OCI-LY3 (cell line): ENCODE results near the gene CEP250.
"Not testable (repeated sequence)": the region's sequence is repeated elsewhere in the genome, so short reads cannot be mapped to it uniquely, and the experiment has no call there.

Source experiments
- H2AFZ ChIP-seq: fragments of 200-600, 300-600 bp; shearing (Covaris generic); 2 replicates; pipeline ENCODE4 v1.6.0; 2014; ENCODE audit warnings: antibody characterized with exemption, low read depth, low read length
- H3K27ac ChIP-seq: fragments of 200-600, 300-600 bp; sonication (generic); 2 replicates; pipeline ENCODE4 v1.5.1; 2014; ENCODE audit warnings: mild to moderate bottlenecking, low read length, moderate library complexity, mixed read lengths
- H3K27me3 ChIP-seq: fragments of 200-600, 300-600 bp; sonication (generic); 2 replicates; pipeline ENCODE4 v1.6.1; 2014; ENCODE audit warnings: low read depth, low read length, mixed read lengths
- H3K36me3 ChIP-seq: fragments of 200-600, 300-600 bp; sonication (generic); replicated peaks from 2 replicates; pipeline ENCODE3; 2014; ENCODE audit warnings: low read depth, low read length, mixed read lengths
- H3K4me1 ChIP-seq: fragments of 300-600, 200-600 bp; sonication (generic); 2 replicates; pipeline ENCODE4 v1.6.1; 2014; ENCODE audit warnings: low read length, mixed read lengths
- H3K4me2 ChIP-seq: fragments of 200-600, 300-600 bp; sonication (generic); 2 replicates; pipeline ENCODE4 v1.6.1; 2014; ENCODE audit warnings: low read length, mixed read lengths
- H3K4me3 ChIP-seq: fragments of 300-600, 200-600 bp; sonication (generic); 2 replicates; pipeline ENCODE4 v1.5.1; 2014; ENCODE audit warnings: antibody characterized with exemption, mild to moderate bottlenecking, low read length, moderate library complexity
- H3K79me2 ChIP-seq: fragments of 300-600, 200-600 bp; shearing (Covaris generic); 2 replicates; pipeline ENCODE4 v1.6.1; 2014; ENCODE audit warnings: mild to moderate bottlenecking, low read length, mixed read lengths
- H3K9ac ChIP-seq: fragments of 300-600, 200-600 bp; shearing (Covaris generic); 2 replicates; pipeline ENCODE4 v1.6.0; 2014; ENCODE audit warnings: mild to moderate bottlenecking, low read length, moderate library complexity
- H3K9me3 ChIP-seq: fragments of 200-600, 300-600 bp; shearing (Covaris generic); 2 replicates; pipeline ENCODE4 v1.6.1; 2014; ENCODE audit warnings: low read length, mixed read lengths; ENCODE audit not compliant: insufficient read depth
- H4K20me1 ChIP-seq: fragments of 200-600, 300-600 bp; sonication (generic); 2 replicates; pipeline ENCODE4 v1.6.1; 2016; ENCODE audit warnings: low read length, mixed read lengths; ENCODE audit not compliant: insufficient read depth
- CTCF ChIP-seq: fragments of 200-600, 300-600 bp; sonication (generic); IDR thresholded peaks from 2 replicates; pipeline ENCODE4 v1.5.1; 2014; ENCODE audit warnings: antibody characterized with exemption, low read length, low read depth
- EZH2phosphoT487 ChIP-seq: fragments of 200-600 bp; shearing (Covaris generic); IDR thresholded peaks from 2 replicates; pipeline ENCODE4 v1.6.1; 2018; ENCODE audit warnings: antibody characterized with exemption, mixed run types, low read depth

The CEP250 gene

DNA sequence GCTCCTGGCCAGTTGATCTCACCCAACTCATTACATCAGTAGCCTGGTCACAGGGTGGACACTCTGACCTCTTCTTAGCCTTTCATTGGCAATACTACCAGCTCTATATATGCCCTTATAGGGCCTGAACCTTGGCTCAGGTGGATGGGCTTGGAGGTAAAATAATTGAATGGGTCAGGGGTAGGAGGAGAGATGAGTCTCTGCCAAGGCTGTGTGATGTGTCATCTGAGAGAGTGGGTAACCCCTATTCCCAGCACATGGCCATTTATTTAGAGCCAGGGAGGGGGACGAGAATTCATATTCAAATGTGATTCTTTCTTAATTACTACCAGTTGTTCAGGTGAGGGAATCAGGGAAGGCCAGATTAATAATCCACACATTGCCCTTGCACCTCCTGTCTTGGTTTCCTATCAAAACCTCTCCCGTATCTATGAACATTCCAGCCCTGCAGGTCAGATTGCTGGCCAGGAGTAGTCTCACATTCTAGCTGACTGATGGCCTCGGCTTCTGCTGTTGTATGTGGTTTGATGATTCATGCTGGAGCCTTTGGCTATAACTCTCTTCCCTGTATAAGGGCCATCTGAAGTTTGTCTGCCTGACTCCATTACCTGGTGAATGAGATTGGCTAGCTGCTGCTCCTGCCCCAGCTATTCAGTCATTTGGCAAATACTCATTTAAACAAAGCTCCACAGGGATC is 60.7 kb downstream of the CEP250 start:
- TF ChIP-seq CTCF (no peak), EZH2phosphoT487 (no peak)
- no peak overlapping the region for H3K27ac ChIP-seq

DNA sequence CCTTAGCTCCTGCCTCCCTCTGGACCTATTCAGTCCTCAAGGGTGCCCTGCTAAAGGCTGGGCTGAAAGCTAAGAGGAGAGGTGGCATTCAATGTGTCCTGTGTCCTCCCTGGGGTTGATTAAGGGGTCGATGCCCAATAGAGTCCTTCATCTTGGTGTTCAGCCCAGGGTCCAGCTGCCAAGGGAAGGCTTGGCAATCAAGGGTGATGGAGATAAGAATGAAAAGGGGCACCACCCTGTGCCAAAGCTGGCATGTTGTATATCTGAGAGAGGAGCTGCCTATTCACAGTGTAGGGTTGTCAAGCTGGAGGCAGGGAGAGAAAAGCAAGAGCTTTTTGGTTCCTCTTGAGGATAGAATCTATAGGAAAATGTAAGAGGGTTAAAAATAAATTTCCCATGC is 61.7 kb downstream of the CEP250 start:
- Histone ChIP-seq H3K4me1 (no peaks in the 10 kb centered on the region), H2AFZ (no peak overlapping the region), H3K27me3 (no peaks in the 10 kb centered on the region), H3K36me3 (peaks cover 4% of the 10 kb centered on the region), H3K9ac (no peak overlapping the region), H3K79me2 (no peaks in the 10 kb centered on the region), H4K20me1 (no peaks in the 10 kb centered on the region), H3K4me2 (no peak overlapping the region), H3K27ac (no peak overlapping the region), H3K9me3 (no peaks in the 10 kb centered on the region), H3K4me3 (no peak overlapping the region)
- TF ChIP-seq EZH2phosphoT487 (no peak), CTCF (no peak)

More for the DNA sequence above, 60.7 kb downstream of the CEP250 start:
- H3K27me3 ChIP-seq, result no peaks in the 10 kb centered on the region
- no peak overlapping the region for H3K9ac ChIP-seq
- no peaks in the 10 kb centered on the region for H3K4me1 ChIP-seq
- no peak overlapping the region for H3K4me3 ChIP-seq
- no peak overlapping the region for H2AFZ ChIP-seq
- H3K36me3 ChIP-seq, result peaks cover 10% of the 10 kb centered on the region
- no peaks in the 10 kb centered on the region for H3K79me2 ChIP-seq
- H3K9me3 ChIP-seq, result no peaks in the 10 kb centered on the region
- H4K20me1 ChIP-seq, result no peaks in the 10 kb centered on the region
- H3K4me2 ChIP-seq, result no peak overlapping the region

DNA sequence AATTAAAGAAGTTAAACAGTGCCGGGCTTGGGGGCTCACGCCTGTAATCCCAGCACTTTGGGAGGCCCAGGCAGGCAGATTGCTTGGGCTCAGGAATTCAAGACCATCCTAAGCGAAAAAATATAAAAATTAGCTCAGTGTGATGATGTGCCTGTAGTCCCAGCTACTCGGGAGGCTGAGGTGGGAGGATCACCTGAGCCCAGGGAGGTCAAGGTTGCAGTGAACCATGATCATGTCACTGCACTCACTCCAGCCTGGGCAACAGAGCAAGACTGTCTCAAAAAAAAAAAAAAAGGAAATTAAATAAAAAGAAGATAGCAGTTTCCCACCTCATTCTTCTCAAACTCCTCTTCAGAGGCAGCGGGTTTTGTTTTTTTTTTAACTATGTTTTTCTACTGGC is 62.4 kb downstream of the CEP250 start:
- not testable (repeated sequence) for H2AFZ ChIP-seq, H3K36me3 ChIP-seq

DNA sequence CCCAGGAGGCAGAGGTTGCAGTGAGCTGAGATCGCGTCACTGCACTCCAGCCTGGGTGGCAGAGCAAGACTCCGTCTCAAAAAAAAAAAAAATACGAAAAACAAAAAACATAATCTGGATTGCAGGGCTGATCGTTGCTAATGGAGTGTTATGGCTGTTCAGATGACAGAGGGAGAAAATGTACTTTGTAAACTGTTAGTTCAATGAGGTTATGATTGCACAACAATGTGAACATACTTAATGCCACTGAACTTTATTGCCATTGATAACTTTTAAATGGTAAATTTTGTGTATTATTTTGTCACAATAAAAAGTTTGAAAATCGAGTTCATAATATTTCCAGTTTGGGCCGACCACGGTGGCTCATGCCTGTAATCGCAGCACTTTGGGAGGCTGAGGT is 63.6 kb downstream of the CEP250 start:
- H3K36me3 ChIP-seq, result peaks cover 2% of the 10 kb centered on the region
- no peak for TF ChIP-seq CTCF
- TF ChIP-seq EZH2phosphoT487, result no peak
- H3K27me3 ChIP-seq, result no peaks in the 10 kb centered on the region
- no peaks in the 10 kb centered on the region for H3K9me3 ChIP-seq
- H3K4me3 ChIP-seq, result no peak overlapping the region
- H3K9ac ChIP-seq, result no peak overlapping the region
- H3K4me2 ChIP-seq, result no peak overlapping the region
- H4K20me1 ChIP-seq, result no peaks in the 10 kb centered on the region
- no peak overlapping the region for H2AFZ ChIP-seq
- H3K4me1 ChIP-seq, result no peaks in the 10 kb centered on the region
- no peaks in the 10 kb centered on the region for H3K79me2 ChIP-seq
- no peak overlapping the region for H3K27ac ChIP-seq

More for the DNA sequence above, 62.4 kb downstream of the CEP250 start:
- not testable (repeated sequence) for H3K4me3 ChIP-seq, H3K9me3 ChIP-seq, H3K4me2 ChIP-seq, H3K4me1 ChIP-seq, H3K79me2 ChIP-seq, H4K20me1 ChIP-seq, H3K27me3 ChIP-seq, H3K9ac ChIP-seq, H3K27ac ChIP-seq
